ENCODE data around the gene SIGLEC11.

- no peak for TF ChIP-seq POLR2A (IDR thresholded peaks at IDR 0.05)
- no peak for TF ChIP-seq CTCF (IDR thresholded peaks at IDR 0.05)
Observed at GRCh38 chr19:49927526-49928264, 33.3 kb downstream of the SIGLEC11 start.

Measured in adrenal gland (tissue), 5 donors.